ENCODE measurements around the gene CDO1. TPM values are rescaled to one million over a fixed set of nuclear protein-coding genes. Genes with fewer than 3 reads are reported as not detected.

Gene CDO1
- total RNA-seq, 3 donors from 2014 or later (not counting 1 experiment from before 2014, with no cell fraction given) = not detected

GRCh38 chr5:115842089-115842935 lies 25.9 kb upstream of the CDO1 start:
- H3K27me3 ChIP-seq (ENCODE audit: control insufficient read depth, insufficient read depth, low read length) = no peaks in the 10 kb centered on the region
- peaks cover 7% of the 10 kb centered on the region for H3K36me3 ChIP-seq (ENCODE audit: control insufficient read depth, insufficient read depth, low read length)
- Mint-ChIP-seq H3K4me1 (peaks cover 41 to 51% of the 10 kb centered on the region in 2 donors), H3K27me3 (ENCODE audit: low read depth in 2 of 2) (no peaks in the 10 kb centered on the region), H3K9me3 (no peaks in the 10 kb centered on the region), H3K36me3 (no peaks in the 10 kb centered on the region), H3K4me3 (peak overlapping the region; percentile 96), H3K27ac (peak overlapping the region; percentile 97 to 98)
- H3K27ac ChIP-seq (ENCODE audit: low read length) = peak overlapping the region; percentile 92
- under 1% methylated on average over 68 of the region's 68 CpGs for WGBS (ENCODE audit: insufficient coverage)
- ATAC-seq (peak; percentile 23 to 44 (median 29)), DNase-seq (peak in 1 of 2 donors; percentile 50)
- no peaks in the 10 kb centered on the region for H3K9me3 ChIP-seq (ENCODE audit: control insufficient read depth, insufficient read depth, low read length)
- H3K4me1 ChIP-seq (ENCODE audit: control insufficient read depth, insufficient read depth, low read length) = peaks cover 15% of the 10 kb centered on the region
- TF ChIP-seq CTCF (IDR thresholded peaks at IDR 0.05) = no peak
- H3K4me3 ChIP-seq (ENCODE audit: low read length) = peak overlapping the region; percentile 89
- intact Hi-C loops (cut with micrococcal nuclease) = loop anchor here (1.0 kb wide), 1 partner anchor 243 kb away; the partner anchor contains the start of gene COMMD10

- ATAC-seq = peak; percentile 84 to 95 (median 87)
- no peaks in the 10 kb centered on the region for H3K9me3 ChIP-seq (ENCODE audit: control insufficient read depth, insufficient read depth, low read length)
- H3K4me3 Mint-ChIP-seq = peak within 1 kb of the TSS; percentile 96
- intact Hi-C loops (cut with micrococcal nuclease) = loop anchor here (1.0 to 2.0 kb wide), 3 partner anchors 215 to 297 kb away; partner anchors contain the start of genes COMMD10, FEM1C and TMED7
- H3K36me3 Mint-ChIP-seq = peaks cover 5% of the 10 kb centered on the region
- H3K4me1 Mint-ChIP-seq = peaks cover 41 to 56% of the 10 kb centered on the region in 2 donors
- no peaks in the 10 kb centered on the region for H3K9me3 Mint-ChIP-seq
- H3K27me3 ChIP-seq (ENCODE audit: control insufficient read depth, insufficient read depth, low read length) = no peaks in the 10 kb centered on the region
- WGBS (ENCODE audit: insufficient coverage) = 10% methylated on average over 65 of the region's 65 CpGs
- H3K4me3 ChIP-seq (ENCODE audit: low read length) = peak within 1 kb of the TSS; percentile 89
- peaks cover 15% of the 10 kb centered on the region for H3K4me1 ChIP-seq (ENCODE audit: control insufficient read depth, insufficient read depth, low read length)
- peak within 1 kb of the TSS; percentile 97 to 98 for H3K27ac Mint-ChIP-seq
- peak within 1 kb of the TSS; percentile 92 for H3K27ac ChIP-seq (ENCODE audit: low read length)
- no peak for TF ChIP-seq CTCF (IDR thresholded peaks at IDR 0.05)
- DNase-seq = peak; percentile 93 to 95
- H3K36me3 ChIP-seq (ENCODE audit: control insufficient read depth, insufficient read depth, low read length) = peaks cover 15% of the 10 kb centered on the region
- H3K27me3 Mint-ChIP-seq (ENCODE audit: low read depth in 2 of 2) = no peaks in the 10 kb centered on the region
These were observed 25.1 kb upstream of the CDO1 start, which contains the start of the genes AP3S1 and ATG12 for GRCh38 chr5:115841382-115842088. TSS of gene AP3S1 (plus strand) at chr5:115841935. CDS start at chr5:115842038, 103 bp downstream. TSS of gene ATG12 (minus strand) at chr5:115841565. CDS start at chr5:115841552, 13 bp downstream.

- Mint-ChIP-seq H3K27me3 (ENCODE audit: low read depth in 2 of 2) (no peaks in the 10 kb centered on the region), H3K36me3 (peaks cover 12% of the 10 kb centered on the region), H3K4me1 (peaks cover 47 to 63% of the 10 kb centered on the region in 2 donors), H3K9me3 (no peaks in the 10 kb centered on the region), H3K27ac (peak overlapping the region; percentile 97 to 98), H3K4me3 (peak overlapping the region; percentile 96)
- no peak for ATAC-seq
- WGBS (ENCODE audit: insufficient coverage) = 3% methylated on average over 5 of the region's 5 CpGs
- Histone ChIP-seq H3K4me3 (ENCODE audit: low read length) (peak overlapping the region; percentile 89), H3K27ac (ENCODE audit: low read length) (peak overlapping the region; percentile 92), H3K9me3 (ENCODE audit: control insufficient read depth, insufficient read depth, low read length) (no peaks in the 10 kb centered on the region), H3K36me3 (ENCODE audit: control insufficient read depth, insufficient read depth, low read length) (peaks cover 21% of the 10 kb centered on the region), H3K4me1 (ENCODE audit: control insufficient read depth, insufficient read depth, low read length) (peaks cover 15% of the 10 kb centered on the region), H3K27me3 (ENCODE audit: control insufficient read depth, insufficient read depth, low read length) (no peaks in the 10 kb centered on the region)
- TF ChIP-seq CTCF (IDR thresholded peaks at IDR 0.05) = no peak
- DNase-seq = no peak
- intact Hi-C loops (cut with micrococcal nuclease) = loop anchor here (1.0 to 2.0 kb wide), 2 partner anchors 214 to 297 kb away; partner anchors contain the start of genes FEM1C and TMED7
These were observed 24.4 kb upstream of the CDO1 start for GRCh38 chr5:115840873-115841272.

Measured in natural killer cell (primary cell).